A673 (cell line): ENCODE measurements around the gene ZNF273.

Experiments used
- CTCF ChIP-seq: fragments of 300-800, 200-600 bp; sonication (generic); conservative IDR thresholded peaks from 2 replicates; pipeline ENCODE4 v1.5.1; 2017; ENCODE audit warnings: low read depth, mild to moderate bottlenecking, antibody characterized with exemption, low read length, moderate library complexity, mixed read lengths
- EZH2 ChIP-seq: fragments of 200-600 bp; sonication (generic); IDR thresholded peaks from 2 replicates; pipeline ENCODE4 v1.6.1; 2017; ENCODE audit warnings: borderline replicate concordance, low read depth, mild to moderate bottlenecking, mixed read lengths, antibody characterized with exemption, low read length; ENCODE audit not compliant: poor library complexity, severe bottlenecking

DNA sequence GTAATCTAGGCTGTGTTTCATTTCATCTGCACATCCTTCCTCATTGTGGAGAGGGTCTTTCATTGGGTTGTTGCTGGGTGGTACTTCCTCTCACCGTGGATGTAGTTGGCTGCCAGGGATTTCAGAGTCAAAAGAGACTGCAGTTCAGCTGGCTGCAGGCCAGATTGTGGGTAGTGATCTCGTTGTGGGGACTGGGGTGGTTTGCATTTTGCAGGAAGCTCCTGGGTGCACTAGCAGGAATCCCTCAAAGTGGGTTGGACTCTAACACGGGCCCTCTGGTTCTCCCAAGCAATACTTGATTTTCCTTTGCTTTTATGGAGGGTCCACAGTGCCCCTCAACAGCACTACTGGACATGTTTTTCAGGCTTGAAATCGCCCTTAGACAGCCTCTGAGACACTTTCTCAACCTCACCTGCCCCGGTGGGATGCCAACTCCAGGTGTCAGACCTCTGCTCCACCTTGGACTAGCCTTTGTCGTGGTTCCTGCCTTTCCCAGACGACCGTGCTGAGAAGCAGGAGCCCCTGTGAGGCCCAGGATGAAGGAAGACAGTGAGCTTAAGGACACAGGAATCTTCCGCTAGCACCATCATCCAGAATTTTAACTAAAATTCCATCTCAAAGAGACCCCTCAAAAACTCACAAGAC is 23.9 kb upstream of the ZNF273 start:
- TF ChIP-seq CTCF (no peak), EZH2 (no peak)
